Skeletal muscle tissue (tissue), 4 donors: ENCODE measurements around the gene ATP13A5. TPM values are rescaled to one million over a fixed set of nuclear protein-coding genes. Genes with fewer than 3 reads are reported as not detected.

ENCODE experiments used
- H3K27ac ChIP-seq: one replicate; pipeline ENCODE4 v1.7.0; 2013; ENCODE audit warnings: mild to moderate bottlenecking, low read depth, low read length, inconsistent platforms
- H3K27me3 ChIP-seq, 3 donors: one replicate each; pipeline ENCODE4 v1.7.0; 2013; ENCODE audit warnings: low read length in 3 of 3; ENCODE audit not compliant: control insufficient read depth in 3 of 3, insufficient read depth in 3 of 3
- H3K36me3 ChIP-seq, 3 donors: one replicate each; pipeline ENCODE4 v1.7.0; 2013; ENCODE audit warnings: low read length in 3 of 3; ENCODE audit not compliant: control insufficient read depth in 3 of 3, insufficient read depth in 3 of 3
- H3K4me1 ChIP-seq, 3 donors: one replicate each; pipeline ENCODE4 v1.7.0; 2013; ENCODE audit warnings: low read length in 3 of 3, mild to moderate bottlenecking in 3 of 3; ENCODE audit not compliant: control insufficient read depth in 3 of 3, insufficient read depth in 3 of 3
- H3K4me3 ChIP-seq, 3 donors: one replicate each; pipeline ENCODE4 v1.7.0; 2013; ENCODE audit warnings: low read length in 3 of 3
- H3K9ac ChIP-seq, 3 donors: one replicate each; pipeline ENCODE4 v1.7.0; 2013; ENCODE audit warnings: low read length in 3 of 3, mild to moderate bottlenecking in 3 of 3, moderate library complexity in 2 of 3, low read depth in 1 of 3
- H3K9me3 ChIP-seq, 3 donors: one replicate each; pipeline ENCODE4 v1.7.0; 2013; ENCODE audit warnings: low read length in 3 of 3; ENCODE audit not compliant: control insufficient read depth in 3 of 3
- total RNA-seq: library from RNA; depleted of rRNA; stranded (reverse); fragments of >200 nt; gene quantifications from one replicate; pipeline ENCODE4 v1.2.3, GENCODE V29; 2014
- donor health status: Osteomylitis.

The ATP13A5 gene
- not detected for total RNA-seq

DNA sequence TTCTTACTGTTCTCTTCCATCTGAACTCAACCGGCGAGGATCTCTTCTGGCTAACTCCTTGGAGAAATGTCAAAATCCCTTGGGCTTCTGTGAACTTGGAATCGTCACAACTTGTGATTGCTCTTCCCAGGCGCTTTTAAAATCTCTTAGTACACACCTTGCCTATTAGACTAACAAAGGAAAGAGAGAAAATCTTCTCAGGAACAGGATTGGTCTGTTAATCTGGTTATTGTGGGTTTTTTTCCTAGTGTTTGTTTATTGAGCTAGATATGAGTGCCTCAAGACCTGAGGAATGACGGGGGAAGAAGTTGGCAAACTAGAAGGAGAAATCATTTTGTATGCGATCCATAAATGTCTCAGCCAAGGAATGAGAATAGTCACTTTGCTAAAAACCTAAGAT lies at the start of gene ATP13A5:
ATP13A5 (minus strand) TSS at position 48 of the 400 bp plus-strand sequence; CDS start at position 20, 28 bp downstream.
- Histone ChIP-seq H3K27me3 (peaks cover 0 to 3% (median 0%) of the 10 kb centered on the region in 3 donors), H3K9ac (no peak within 1 kb of the TSS), H3K4me1 (no peaks in the 10 kb centered on the region), H3K9me3 (no peaks in the 10 kb centered on the region), H3K27ac (no peak within 1 kb of the TSS), H3K4me3 (no peak within 1 kb of the TSS), H3K36me3 (no peaks in the 10 kb centered on the region)

DNA sequence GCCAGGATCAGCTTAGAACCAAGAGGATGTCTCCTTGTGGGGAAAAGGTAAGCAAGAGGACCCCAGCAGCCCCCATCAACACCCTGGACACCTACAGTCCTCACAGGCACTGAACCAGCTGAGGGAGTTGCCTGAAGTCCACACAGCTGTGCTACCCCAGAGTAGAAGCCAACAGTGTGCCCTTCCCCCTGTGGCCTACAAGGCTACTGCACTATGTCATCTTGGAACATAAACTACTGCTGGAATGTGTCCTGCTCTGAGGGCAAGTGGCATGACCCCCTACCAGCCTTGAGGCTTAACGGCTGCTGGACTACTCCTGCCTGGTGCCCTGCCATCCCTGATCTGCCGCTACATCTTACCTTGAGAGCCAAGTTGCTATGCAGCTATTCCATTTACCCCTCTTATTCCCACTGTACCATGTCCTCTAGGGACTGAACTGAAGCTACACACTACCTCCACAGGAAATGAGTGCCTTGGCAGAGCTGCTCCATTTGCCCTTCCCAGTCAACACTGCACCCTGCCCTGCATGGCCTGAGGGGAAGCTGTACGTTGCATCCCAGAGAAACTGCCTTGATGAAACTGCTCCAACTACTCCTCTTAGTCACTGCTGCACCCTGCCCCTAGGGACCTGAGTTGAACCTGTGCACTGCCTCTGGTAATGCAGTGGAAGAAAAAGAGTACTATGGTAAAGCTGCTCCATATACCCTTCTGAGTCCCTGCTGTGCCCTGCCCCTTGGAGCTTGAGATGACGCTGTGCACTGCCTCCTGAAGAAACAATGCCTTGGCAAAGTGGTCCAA lies 40.2 kb upstream of the ATP13A5 start:
- no peak overlapping the region for H3K27ac ChIP-seq
- peaks cover 0 to 2% (median 0%) of the 10 kb centered on the region in 3 donors for H3K27me3 ChIP-seq
- H3K9me3 ChIP-seq: peaks cover 0 to 2% (median 0%) of the 10 kb centered on the region in 3 donors
- no peaks in the 10 kb centered on the region for H3K4me1 ChIP-seq
- no peak overlapping the region for H3K4me3 ChIP-seq
- no peak overlapping the region for H3K9ac ChIP-seq
- no peaks in the 10 kb centered on the region for H3K36me3 ChIP-seq

DNA sequence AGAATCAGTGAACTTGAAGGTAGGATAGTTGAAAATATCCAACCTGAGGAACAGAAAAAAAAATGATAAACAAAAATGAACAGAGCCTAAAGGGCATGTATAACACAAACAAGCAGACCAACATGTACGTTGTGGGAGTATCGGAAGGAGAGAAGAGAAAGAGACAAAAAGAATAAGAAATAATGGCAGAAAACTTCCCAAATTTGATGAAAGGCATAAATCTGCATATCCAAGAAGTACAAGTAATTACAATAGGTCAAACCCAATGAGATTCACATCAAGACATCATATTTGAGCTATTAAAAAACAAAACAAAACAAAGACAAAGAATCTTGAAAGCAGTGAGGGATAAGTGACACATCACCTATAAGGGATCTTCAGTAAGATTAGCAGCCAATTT lies 38.1 kb upstream of the ATP13A5 start:
- Histone ChIP-seq H3K36me3 (no peaks in the 10 kb centered on the region), H3K9me3 (peaks cover 0 to 3% (median 0%) of the 10 kb centered on the region in 3 donors), H3K4me3 (no peak overlapping the region)

GRCh38 chr3:193407688-193408087 lies 29.1 kb upstream of the ATP13A5 start:
- no peaks in the 10 kb centered on the region for H3K27me3 ChIP-seq
- H3K27ac ChIP-seq: no peak overlapping the region
- no peak overlapping the region for H3K9ac ChIP-seq
- H3K4me1 ChIP-seq: no peaks in the 10 kb centered on the region
- H3K9me3 ChIP-seq: no peaks in the 10 kb centered on the region
- no peak overlapping the region for H3K4me3 ChIP-seq
- H3K36me3 ChIP-seq: no peaks in the 10 kb centered on the region

More for the DNA sequence above, 38.1 kb upstream of the ATP13A5 start:
- Histone ChIP-seq H3K27me3 (peaks cover 0 to 2% (median 0%) of the 10 kb centered on the region in 3 donors), H3K4me1 (no peaks in the 10 kb centered on the region), H3K9ac (no peak overlapping the region), H3K27ac (no peak overlapping the region)

- Histone ChIP-seq H3K36me3 (no peaks in the 10 kb centered on the region), H3K9ac (no peak overlapping the region), H3K27ac (no peak overlapping the region), H3K27me3 (no peaks in the 10 kb centered on the region), H3K9me3 (no peaks in the 10 kb centered on the region), H3K4me3 (no peak overlapping the region), H3K4me1 (no peaks in the 10 kb centered on the region)
Observed at GRCh38 chr3:193407112-193407511, 28.6 kb upstream of the ATP13A5 start.

DNA sequence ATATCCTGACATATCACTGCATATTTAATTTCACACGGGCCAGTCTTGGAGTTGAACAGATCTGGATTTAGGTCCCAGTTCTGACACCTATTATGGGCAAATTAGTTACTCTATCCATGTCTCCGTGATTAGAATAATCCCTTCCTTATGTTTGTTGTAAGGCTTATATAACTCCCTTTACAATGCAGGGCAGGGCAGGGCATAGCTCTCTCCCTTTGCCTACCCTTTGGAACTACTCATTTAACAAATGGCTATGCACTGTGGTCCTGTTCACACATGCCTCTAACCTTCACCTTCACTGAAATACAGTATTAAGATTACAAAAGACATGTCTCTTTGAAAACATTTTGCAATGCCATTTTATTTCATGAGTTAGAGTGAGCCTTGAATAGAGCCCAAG lies 24.8 kb upstream of the ATP13A5 start:
- H3K36me3 ChIP-seq: no peaks in the 10 kb centered on the region
- no peak overlapping the region for H3K9ac ChIP-seq
- H3K27me3 ChIP-seq: no peaks in the 10 kb centered on the region
- no peak overlapping the region for H3K27ac ChIP-seq
- no peaks in the 10 kb centered on the region for H3K9me3 ChIP-seq
- H3K4me1 ChIP-seq: no peaks in the 10 kb centered on the region
- no peak overlapping the region for H3K4me3 ChIP-seq

DNA sequence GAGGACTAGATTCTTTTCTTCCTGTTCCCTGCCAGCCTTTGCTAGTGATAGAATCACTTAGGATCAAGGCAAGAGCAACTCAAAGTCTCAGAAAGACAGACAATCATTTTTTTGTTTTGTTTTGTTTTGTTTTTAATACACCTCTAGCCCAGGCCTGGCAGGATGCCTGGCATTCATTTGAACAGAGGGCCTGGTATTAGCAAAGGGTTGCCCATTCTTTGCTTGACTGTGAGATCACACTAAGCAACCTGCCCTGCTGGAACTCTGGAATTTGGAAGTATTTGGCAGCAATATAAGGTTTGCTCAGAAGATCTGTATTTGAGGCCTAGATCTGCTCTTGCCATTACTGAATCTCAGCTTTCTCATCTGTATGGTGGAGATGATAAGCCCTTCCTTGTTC lies 21.8 kb upstream of the ATP13A5 start:
- Histone ChIP-seq H3K9me3 (no peaks in the 10 kb centered on the region), H3K4me3 (no peak overlapping the region), H3K36me3 (no peaks in the 10 kb centered on the region), H3K4me1 (no peaks in the 10 kb centered on the region), H3K27ac (no peak overlapping the region), H3K27me3 (no peaks in the 10 kb centered on the region), H3K9ac (no peak overlapping the region)

GRCh38 chr3:193396451-193397244 lies 18.1 kb upstream of the ATP13A5 start:
- Histone ChIP-seq H3K4me1 (no peaks in the 10 kb centered on the region), H3K36me3 (no peaks in the 10 kb centered on the region), H3K4me3 (no peak overlapping the region), H3K9me3 (no peaks in the 10 kb centered on the region), H3K27ac (no peak overlapping the region), H3K27me3 (no peaks in the 10 kb centered on the region), H3K9ac (no peak overlapping the region)

DNA sequence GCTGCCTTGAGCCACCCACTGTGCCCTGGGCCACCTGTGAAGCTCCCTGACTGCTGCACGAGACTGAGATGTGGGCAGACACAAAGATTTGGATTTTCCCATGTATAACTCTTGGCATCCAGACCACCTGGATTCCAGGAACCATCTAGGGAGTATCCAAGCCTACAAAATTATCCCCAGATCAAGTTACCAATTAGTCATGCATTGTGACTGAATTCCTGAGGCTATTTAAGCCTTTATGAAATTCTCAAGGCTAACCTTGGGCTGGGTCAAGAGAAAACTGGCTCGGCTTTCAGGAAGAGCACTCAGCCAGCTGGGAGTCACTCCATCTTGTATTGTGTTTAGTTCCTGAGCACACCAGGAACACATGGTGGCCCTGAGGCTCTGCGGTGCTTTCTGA lies 13.3 kb upstream of the ATP13A5 start:
- Histone ChIP-seq H3K4me1 (no peaks in the 10 kb centered on the region), H3K27me3 (no peaks in the 10 kb centered on the region), H3K9me3 (no peaks in the 10 kb centered on the region), H3K36me3 (no peaks in the 10 kb centered on the region), H3K9ac (no peak overlapping the region), H3K27ac (no peak overlapping the region), H3K4me3 (no peak overlapping the region)

DNA sequence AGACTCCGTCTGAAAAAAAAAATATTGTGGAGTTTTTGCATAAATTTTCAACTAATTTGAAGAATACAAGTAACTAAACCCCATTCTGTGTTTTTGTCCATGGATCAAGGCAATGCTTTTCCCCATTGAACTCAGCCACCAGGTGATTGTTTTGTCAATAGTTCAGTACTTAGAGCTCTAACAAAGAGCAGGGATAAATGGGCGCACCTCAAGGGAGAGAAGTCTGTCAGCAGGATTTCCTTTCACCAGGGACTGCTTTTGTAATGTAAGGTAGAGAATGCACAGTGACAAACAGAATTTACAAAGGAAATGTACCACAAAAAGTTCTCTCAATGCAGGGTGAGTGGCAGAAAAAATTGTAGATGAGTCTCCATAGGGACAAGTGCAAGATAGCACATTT lies 10.8 kb upstream of the ATP13A5 start:
- no peaks in the 10 kb centered on the region for H3K4me1 ChIP-seq

More for the DNA sequence above, 10.8 kb upstream of the ATP13A5 start:
- H3K9me3 ChIP-seq: no peaks in the 10 kb centered on the region
- no peak overlapping the region for H3K9ac ChIP-seq
- no peaks in the 10 kb centered on the region for H3K36me3 ChIP-seq
- H3K4me3 ChIP-seq: no peak overlapping the region
- H3K27ac ChIP-seq: no peak overlapping the region
- H3K27me3 ChIP-seq: no peaks in the 10 kb centered on the region
